Measurements from ENCODE around the gene ABHD12B. TPM values are rescaled to one million over a fixed set of nuclear protein-coding genes. Genes with fewer than 3 reads are reported as not detected.

Gene ABHD12B
- total RNA-seq, 4 donors from 2014 or later, result 20.9 to 77.3 (median 36.2) TPM

GRCh38 chr14:50928002-50928635 is 56.3 kb downstream of the ABHD12B start:
- intact Hi-C loops (cut with DNase I; ENCODE audit: low total_unique reads), result no loop called here
- 86% methylated on average over 6 of the region's 6 CpGs for WGBS, 2 donors
- H3K4me3 ChIP-seq (ENCODE audit: low read depth, poor library complexity, severe bottlenecking), result no peak overlapping the region
- DNase-seq (ENCODE audit: low spot score in 2 of 2), result peak in 1 of 2 donors; percentile 38
- TF ChIP-seq POLR2A (IDR thresholded peaks at IDR 0.05), result no peak
- TF ChIP-seq CTCF (IDR thresholded peaks at IDR 0.05), result no peak

- H3K4me3 ChIP-seq (ENCODE audit: low read depth, poor library complexity, severe bottlenecking), result no peak overlapping the region
- TF ChIP-seq POLR2A (IDR thresholded peaks at IDR 0.05), result no peak
- TF ChIP-seq CTCF (IDR thresholded peaks at IDR 0.05), result no peak
- intact Hi-C loops (cut with DNase I; ENCODE audit: low total_unique reads), result no loop called here
- WGBS, 2 donors, result 94 to 97% methylated on average over 2 of the region's 2 CpGs
- no peak for DNase-seq (ENCODE audit: low spot score in 2 of 2)
Measured at GRCh38 chr14:50929506-50929905, 57.7 kb downstream of the ABHD12B start.

- 97 to 100% methylated on average over 3 of the region's 3 CpGs for WGBS, 2 donors
- DNase-seq (ENCODE audit: low spot score in 2 of 2), result no peak
- TF ChIP-seq CTCF (IDR thresholded peaks at IDR 0.05), result no peak
- no peak for TF ChIP-seq POLR2A (IDR thresholded peaks at IDR 0.05)
- intact Hi-C loops (cut with DNase I; ENCODE audit: low total_unique reads), result no loop called here
- H3K4me3 ChIP-seq (ENCODE audit: low read depth, poor library complexity, severe bottlenecking), result no peak overlapping the region
Measured at GRCh38 chr14:50931559-50931958, 59.7 kb downstream of the ABHD12B start.

- intact Hi-C loops (cut with DNase I; ENCODE audit: low total_unique reads), result no loop called here
- WGBS, 2 donors, result 55 to 79% methylated on average over 1 of the region's 1 CpG
Measured at GRCh38 chr14:50932156-50932555, 60.3 kb downstream of the ABHD12B start.

GRCh38 chr14:50932592-50933495 is 61.0 kb downstream of the ABHD12B start:
- no peak for DNase-seq (ENCODE audit: low spot score in 2 of 2)
- intact Hi-C loops (cut with DNase I; ENCODE audit: low total_unique reads), result no loop called here
- TF ChIP-seq POLR2A (IDR thresholded peaks at IDR 0.05) (no peak), CTCF (IDR thresholded peaks at IDR 0.05) (no peak)
- WGBS, 2 donors, result 84 to 88% methylated on average over 4 of the region's 4 CpGs
- H3K4me3 ChIP-seq (ENCODE audit: low read depth, poor library complexity, severe bottlenecking), result no peak overlapping the region

More at GRCh38 chr14:50932156-50932555, 60.3 kb downstream of the ABHD12B start:
- TF ChIP-seq POLR2A (IDR thresholded peaks at IDR 0.05), result no peak
- TF ChIP-seq CTCF (IDR thresholded peaks at IDR 0.05), result no peak
- no peak for DNase-seq (ENCODE audit: low spot score in 2 of 2)
- H3K4me3 ChIP-seq (ENCODE audit: low read depth, poor library complexity, severe bottlenecking), result no peak overlapping the region

Measured in lower leg skin (tissue), 4 donors.